NCI-H446 (cell line): Measurements from ENCODE around the gene MOB3B.
"Not testable (repeated sequence)": the region's sequence is repeated elsewhere in the genome, so short reads cannot be mapped to it uniquely, and the experiment has no call there.

Experiments used
- DNase-seq, 2 experiments: peaks; one replicate each; lab custom pipeline; 2025; lab: John Stamatoyannopoulos, UW

MOB3B gene

DNA sequence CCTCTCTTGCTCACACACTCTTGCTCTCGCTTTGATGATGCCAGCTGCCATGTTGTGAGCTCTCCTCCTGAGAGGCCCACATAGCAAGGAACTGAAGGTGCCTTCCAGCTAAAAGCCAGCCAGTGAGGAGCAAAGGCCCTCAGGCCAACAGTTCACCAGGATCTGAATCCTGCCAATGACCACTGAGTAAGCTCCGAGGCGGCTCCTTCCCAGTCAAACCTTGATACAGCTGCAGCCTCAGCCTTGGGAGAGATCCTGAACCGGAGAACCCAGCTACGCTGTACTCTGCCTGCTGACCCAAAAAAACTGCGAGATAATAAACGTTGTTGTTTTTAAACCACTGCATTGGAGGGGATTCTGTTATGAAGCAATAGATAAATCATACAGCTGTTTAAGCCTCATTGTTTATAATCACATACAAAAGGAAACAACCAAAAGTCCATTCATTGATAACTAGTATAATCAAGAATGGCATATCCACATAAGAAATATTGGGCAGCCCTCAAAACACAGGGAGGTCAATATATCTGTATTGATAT, 54.5 kb downstream of the MOB3B start:
- no peak for DNase-seq

DNA sequence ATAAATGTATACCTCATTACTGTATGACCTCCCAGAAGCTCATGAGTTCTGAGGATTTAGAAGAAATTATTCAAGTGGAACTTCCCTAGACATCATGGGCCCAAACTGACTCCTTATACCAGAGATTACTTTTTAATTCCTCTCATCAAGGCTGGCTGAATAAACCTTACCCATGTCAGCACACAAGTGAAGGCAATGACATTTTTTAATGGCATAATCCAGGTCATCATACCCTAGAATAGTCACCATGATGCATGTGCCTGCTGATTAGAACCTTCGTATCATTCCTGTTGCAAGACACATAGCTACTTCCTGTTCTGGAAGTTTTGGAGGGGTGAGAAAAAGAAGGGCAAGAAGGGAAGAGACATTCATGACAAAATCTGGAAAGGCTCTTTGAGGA, 55.3 kb downstream of the MOB3B start:
- DNase-seq: no peak

DNA sequence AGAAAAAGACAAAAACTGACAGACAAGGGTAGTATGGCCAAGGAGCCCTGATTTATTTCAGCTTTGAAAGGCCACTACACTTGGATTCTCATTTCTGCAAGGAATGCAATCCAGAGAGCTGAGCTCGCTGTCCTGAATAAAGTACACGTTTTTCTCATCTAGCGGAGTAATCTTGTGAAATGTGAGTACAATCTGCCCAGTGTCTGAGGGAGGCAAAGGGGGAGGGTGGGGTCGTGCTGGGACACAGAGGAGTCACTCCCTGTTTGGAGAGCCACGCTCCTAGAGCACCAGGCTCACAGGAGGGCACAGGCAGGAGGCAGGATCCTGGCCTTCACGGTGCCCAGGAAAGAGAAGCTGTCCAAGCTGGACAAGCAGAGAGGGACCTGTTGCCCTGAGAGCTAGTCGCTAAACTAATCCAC, 56.5 kb downstream of the MOB3B start:
- DNase-seq: peak in 1 of 2 experiments; percentile 32

DNA sequence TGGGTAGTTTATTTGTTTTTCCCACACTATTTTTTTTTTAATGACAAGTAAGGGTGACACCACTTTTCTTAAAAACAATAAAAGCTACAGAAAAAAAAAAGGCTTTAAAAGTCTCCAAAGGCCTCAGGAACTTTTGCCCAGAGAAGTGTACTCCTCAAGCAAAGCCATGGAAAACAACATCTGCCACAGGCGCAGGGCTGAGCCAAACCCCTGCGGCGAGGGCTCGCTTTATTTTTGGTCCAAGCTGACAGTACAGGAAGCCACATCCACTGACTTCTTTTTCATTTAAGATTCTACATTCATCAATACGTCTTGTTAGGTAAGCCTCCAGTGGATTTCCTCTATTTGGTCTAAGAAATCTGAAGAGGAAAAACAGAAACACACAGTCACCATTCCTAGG, 57.4 kb downstream of the MOB3B start:
- peak; percentile 45 to 76 for DNase-seq

DNA sequence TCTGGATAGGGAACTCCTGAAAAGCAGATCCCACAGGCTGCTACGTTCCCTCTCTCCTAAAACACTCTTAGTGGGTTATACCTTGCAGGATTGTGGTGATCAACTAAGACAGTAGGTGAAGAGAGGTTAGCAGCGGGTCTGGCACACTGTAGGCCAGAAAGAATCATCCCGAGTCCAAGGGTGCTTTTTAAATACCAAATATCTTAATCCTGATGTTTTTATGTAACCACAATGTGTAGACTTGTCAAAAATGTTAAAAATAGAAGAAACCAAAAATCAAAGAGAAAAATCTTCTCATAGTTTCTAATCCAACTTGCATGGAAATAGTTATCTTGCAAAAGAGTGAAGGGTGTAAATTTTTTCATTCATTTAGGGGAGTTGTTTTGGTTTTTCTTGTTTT, 57.8 kb downstream of the MOB3B start:
- DNase-seq: no peak

DNA sequence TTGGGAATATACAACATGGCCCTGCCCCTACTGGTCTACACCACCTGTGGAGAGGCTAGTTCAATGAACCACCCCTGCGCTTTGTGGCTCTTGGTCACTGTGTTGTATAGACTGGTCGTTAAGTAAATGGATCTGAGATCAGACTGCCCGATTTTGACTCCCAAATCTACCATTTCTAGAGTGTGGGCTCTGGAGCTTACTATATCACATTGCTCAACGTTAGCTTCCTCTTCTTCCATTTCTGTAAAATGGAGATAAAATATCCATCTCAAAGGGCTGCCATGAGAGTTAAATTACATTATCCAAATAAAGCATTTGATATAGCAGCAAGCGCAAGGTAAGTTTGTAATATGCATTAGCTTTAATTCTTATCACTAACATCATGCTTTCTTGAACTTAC, 58.2 kb downstream of the MOB3B start:
- DNase-seq: no peak

DNA sequence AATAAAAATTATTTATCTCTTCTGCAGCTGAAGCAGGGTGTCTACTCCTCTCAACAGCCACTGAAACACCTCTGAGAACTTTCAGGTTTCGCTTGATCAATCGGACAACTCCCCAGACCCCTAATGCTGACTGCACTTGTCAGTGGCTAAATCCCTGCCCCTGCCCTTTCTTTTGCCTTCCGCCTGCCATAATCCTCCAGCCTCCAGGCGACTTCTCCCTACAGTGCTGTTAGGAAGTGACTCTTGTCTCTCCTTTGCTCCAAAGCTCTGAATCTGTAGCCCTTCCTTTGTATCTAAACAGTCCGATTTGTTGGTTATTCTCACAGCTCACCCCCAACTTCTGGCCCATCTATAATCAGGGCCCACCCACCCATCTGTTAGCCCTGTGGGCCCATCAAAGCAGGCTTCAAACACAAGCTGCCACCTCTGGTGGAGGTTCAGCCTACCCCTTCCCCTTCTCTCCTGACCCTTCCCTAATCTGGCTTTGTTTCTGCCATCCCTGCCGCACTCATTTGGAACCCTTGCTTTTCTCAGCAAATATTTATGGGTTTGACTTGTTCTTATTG, 59.2 kb downstream of the MOB3B start:
- DNase-seq: peak in 1 of 2 experiments; percentile 21

DNA sequence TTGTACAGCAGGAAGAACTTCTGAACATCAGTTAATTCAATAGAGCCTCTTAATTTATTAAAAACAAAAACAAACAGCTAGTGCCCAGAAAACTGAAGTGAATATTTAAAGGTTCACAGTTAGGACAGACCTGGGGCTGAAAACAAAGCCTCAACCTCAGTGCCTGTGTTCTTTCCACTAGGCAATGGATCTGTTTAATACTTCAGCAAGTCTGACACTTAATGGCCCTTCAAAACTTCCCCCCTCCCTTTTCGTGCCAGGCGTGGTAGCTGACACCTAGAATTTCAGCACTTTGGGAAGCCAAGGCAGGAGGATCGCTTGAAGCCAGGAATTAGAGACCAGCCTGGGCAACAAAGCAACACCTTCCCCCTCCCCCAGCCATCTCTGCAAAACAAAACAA, 60.1 kb downstream of the MOB3B start:
- no peak for DNase-seq

DNA sequence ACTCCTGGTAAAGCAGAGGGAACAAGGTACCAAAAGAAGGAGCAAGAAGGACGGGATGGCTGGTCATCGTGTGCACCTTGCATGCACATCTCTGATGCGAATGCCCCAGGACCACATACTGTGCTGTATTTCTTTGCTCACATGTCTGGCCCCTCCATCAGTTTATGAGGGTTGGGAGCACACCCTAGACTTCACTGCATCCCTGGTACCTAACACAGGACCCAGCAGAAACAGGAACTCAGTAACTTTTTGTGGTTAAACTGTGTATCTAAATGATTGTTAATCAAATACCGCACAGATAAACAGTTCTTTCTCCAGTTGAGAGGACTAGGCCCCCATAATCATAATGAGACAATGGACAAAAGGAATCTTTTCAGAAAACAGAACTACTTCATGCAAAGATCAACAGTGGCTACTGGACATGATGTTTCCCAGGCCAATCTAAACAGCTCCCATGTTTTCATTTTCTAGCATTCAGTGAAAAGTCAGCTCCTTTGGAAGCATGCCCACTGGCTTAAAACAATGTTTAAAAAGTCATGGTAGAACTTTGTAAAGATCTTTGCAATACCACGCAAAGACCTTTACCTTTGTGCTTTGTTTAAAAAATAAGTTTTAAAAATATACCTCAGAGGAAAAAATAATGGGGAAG, 61.0 kb downstream of the MOB3B start:
- no peak for DNase-seq

DNA sequence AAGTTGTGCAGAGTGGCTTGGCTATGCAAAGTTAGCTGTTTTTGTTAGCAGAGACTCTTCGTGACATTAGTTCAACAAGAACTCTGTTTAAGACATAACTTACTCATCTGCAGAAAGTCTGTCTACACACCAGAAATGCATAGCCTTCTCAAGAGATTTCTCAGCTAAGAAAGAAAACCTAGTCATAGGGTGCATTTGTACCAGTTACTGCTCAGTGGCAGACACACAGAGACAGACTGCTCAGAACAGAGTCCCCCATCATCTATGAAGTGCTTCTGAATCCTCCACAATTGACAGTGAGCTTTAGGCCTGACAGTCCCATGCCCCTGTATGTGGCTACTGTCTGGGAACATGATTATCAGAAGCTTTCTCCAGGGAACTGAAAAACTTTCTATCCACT, 61.6 kb downstream of the MOB3B start:
- DNase-seq: no peak

DNA sequence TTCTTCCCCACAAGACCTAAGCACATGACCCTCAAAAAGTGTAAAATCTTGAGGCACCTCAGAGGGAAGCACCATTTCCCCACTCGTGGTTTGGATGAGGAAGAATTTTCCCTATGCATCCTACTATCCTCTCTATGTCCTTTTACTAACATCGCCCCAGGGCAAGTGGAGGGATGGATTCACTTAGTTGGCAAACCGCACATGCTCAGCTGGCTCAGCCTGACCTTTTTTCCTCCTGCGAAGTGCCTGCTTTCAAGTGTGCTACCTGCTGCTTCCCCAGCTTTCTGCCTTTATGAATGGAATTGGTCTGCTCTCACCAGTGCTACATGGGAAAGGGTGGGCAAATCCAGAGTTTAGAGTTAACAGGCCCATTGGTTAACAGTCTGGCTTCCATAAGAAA, 62.1 kb downstream of the MOB3B start:
- no peak for DNase-seq

DNA sequence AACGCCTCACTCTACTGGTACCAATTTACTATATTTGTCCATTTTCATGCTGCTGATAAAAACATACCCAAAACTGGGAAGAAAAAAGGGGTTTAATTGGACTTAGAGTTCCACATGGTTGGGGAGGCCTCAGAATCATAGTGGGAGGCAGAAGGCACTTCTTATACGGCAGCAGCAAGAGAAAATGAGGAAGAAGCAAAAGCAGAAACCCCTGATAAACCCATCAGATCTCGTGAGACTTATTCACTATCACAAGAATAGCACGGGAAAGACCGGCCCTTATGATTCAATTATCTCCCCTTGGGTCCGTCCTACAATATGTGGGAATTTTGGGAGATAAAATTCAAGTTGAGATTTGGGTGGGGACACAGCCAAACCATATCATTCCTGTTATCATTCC, 63.1 kb downstream of the MOB3B start:
- not testable (repeated sequence) for DNase-seq

DNA sequence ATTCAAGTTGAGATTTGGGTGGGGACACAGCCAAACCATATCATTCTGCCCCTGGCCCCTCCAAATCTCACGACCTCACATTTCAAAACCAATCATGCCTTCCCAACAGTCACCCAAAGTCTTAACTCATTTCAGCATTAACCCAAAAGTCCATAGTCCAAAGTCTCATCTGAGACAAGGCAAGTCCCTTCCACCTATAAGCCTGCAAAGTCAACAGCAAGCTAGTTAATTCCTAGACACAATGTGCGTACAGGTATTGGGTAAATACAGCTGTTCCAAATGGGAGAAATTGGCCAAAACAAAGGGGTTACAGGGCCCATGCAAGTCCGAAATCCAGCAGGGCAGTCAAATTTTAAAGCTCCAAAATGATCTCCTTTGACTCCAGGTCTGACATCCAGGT, 64.7 kb downstream of the MOB3B start:
- not testable (repeated sequence) for DNase-seq

DNA sequence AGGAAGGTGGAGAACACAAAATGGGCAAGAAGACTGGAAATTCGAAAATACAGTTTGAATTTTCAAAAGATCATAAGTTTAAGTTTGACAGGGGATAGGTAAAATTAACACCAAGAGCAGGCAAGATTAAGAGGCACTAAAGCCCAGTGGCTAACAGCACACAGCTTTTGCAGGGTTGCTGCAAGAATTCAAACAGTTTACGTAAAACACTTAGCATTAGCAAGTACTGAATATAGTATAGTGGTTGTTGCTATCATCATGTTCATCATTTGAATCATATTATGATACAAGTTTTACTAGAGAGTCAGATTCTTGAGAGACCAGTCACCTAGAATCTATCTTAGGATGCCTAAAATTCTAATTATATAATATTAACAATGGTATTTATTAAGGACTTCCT, 66.8 kb downstream of the MOB3B start:
- no peak for DNase-seq

DNA sequence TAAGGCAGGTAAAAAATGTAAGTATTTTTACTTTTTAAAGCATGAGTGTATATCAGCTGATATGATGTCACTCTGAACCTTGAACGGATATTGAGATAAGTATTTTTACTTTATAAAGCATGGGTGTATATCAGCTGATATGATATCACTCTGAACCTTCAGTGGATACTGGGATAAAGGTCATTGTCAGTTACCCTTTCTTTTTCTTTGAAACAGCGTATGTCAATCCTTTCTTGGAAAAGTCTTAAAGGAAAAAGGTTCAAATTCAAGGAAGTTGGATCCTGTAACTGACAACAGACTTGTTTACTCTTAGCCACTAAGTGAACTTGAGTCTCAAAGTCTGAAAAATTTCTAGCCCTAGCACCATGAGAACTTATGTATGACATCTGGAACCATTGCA, 67.2 kb downstream of the MOB3B start:
- no peak for DNase-seq

DNA sequence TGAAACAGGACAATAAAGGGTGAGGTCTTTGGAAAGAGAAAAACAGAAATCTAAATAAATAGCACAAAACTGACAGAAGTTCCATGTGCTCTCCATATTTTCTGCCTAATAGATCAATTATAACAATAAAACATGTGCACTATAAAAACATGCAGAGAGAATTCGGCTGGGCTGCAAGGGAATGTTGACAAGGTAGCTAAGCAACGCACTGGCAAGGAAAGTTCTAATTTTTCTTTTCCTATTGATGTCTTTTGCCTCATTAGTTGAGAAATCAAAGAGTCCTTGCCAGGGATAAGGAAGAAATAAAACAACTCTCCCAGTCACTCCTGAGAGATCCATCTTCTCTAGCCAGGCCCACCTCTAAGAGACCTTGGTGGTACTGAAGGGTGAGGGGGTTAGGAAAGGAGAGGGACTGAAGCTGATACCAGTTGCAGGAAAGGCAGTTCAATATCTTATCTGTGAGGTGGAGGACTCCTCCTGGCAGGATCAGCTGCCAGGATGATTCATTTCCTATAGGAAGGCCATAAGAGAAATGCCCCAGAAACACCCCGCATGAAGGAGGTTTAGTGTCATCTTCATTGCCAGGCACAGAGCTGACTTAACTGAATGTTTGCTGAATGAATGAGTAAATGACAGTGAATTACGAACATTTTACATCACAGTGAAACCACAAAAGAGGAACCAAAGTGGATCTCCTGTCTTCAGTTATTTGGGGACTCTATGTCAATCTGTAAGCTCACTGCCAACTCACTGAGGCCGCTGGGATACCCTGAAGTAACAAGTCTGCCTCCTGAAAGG, 69.2 kb downstream of the MOB3B start:
- DNase-seq: no peak

DNA sequence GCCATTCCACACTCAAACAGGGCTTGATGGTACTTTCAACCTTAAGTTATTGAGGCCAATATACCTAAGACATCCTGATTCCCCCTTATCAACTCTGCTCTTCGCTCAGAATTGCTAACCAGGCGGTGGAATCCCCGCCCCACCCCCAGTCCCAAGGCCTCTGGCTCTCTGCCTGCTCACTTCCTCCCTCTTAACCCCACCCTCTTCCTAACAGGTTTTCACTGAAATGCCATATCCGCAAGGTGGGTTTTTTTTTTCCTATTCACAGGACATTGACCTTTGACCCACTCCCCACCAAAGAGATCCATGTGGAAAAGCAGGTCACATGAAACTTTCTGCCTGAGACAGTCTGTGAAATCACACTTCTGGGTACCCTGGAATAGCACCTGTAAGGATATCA, 72.2 kb downstream of the MOB3B start:
- no peak for DNase-seq

DNA sequence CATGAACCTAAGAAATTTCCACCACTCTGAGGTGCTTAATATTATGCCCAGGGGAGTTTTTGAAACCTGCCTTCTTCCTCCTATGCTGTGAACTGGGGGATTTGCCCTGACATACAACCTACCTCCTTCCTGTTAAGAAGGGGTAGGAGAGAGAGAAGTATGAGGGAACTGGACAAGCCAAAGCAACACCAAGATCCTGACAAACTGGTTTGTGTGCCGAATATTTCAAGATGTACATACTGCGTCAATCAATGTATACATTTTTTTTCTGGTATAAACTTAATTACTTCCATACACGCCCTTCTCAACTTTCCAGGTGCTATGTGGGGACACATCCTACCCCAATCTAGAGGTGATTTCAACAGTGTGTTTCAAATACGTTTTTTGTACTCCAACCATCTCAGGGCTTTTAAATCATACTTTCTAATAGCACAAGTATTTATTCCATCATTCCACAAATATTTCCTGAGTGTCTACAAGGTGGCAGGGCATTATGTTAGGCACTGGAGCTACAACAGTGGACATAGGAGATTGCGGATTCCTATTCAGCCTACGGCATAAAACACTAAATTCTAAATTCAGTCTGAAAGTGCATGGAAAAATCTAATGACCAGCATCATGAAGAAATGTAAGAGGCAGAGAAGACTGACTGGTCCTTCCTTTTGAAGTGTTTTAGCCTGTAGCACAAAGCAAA, 75.6 kb downstream of the MOB3B start:
- DNase-seq: no peak

DNA sequence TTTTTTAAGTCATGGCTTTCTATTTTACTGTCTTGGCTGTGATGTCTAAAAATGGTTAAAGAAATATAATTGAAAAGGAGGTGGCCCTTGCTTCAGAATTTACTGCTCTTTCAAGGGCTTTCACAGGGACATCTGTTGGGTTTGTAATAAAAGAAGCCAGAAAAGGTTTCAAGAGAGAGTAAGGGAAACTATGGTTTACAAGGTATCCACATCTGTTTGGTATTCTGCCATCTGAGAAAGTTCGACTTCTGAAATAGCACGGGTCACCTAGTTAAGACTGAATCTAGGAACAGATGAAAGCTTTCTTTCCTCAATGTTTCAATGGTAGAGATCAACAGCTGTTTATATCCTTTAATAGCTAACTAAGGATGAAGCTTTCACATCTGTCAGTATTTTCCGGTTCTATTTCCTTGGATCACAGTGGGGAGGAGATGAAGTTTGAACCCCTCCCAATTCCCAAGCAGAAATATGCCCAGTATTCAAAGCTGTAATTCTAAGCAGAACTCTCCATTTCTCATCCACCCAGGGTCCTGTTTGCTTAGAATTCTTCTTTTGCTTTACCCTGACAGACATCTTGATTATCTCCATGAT, 78.3 kb downstream of the MOB3B start:
- DNase-seq: no peak

DNA sequence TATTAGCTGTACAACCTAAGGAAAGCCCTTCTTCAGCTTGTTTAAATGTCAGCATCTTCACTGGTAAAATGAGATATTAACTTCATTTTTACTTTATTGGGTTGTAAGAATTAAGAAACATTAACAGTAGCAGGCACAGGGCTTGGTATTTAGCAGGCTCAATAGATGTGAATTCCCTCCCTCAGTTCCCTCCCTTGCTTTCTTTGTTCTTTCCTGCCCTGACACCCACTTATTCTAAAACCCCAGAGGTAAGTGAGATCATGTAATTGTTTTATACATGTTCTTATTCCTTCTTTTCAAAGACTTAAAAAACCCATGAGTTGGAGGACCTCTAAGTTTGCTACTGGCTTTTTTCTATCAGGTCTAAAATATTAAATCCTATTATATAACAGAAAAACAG, 78.9 kb downstream of the MOB3B start:
- no peak for DNase-seq

DNA sequence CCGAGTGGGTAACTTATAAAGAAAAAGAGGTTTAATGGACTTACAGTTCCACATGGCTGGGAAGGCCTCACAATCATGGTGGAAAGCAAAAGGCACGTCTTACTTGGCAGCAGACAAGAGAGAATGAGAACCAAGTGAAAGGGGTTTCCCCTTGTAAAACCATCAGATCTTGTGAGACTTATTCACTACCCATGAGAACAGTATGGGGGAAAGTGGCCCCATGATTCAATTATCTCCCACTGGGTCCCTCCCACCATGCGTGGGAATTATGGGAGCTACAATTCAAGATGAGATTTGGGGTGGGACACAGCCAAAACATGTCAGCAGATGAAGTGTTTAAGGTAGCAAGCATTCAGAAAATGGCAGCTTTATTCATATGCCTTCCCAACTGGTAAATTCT, 81.3 kb downstream of the MOB3B start:
- DNase-seq: not testable (repeated sequence)

DNA sequence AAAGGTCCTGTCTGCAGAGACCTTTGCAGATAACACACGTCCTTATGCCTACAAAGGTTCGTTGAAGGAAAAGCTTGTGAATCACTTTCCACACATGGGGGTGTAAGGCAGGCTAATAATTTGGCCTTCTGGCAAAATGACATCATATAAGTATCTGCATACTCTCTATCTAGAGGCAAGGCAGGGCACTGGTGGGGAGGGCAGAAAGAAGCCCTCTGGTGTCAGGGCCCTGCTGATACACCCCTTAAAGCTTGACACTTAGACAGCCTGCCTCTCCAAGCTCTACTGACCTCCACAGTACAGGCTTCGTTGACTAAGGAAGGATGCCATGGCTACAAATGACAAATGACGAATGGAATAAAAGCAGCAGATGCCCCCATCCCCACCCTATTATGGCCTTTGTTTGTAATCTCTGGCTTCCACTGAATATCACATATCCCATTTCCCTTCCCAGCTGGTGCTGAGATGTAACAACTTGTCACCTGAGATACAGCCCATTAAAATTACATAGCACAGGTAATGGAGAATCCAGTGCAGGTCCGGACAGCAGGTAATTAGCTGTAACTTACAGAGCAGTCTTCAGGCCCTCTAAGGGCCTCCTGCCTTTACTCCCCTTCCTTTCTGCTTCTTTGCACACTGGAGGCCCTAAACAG, 82.5 kb downstream of the MOB3B start:
- no peak for DNase-seq
